Hepatocyte (in vitro differentiated cells): Measurements from ENCODE around the gene BID.

Experiments
- CTCF ChIP-seq: fragments of 200-600 bp; sonication (generic); IDR thresholded peaks from 2 replicates; pipeline ENCODE4 v1.5.1; 2016; ENCODE audit warnings: antibody characterized with exemption, mild to moderate bottlenecking; ENCODE audit not compliant: poor library complexity
- EZH2 ChIP-seq: fragments of 200-600 bp; sonication (generic); IDR thresholded peaks from 2 replicates; pipeline ENCODE4 v1.6.1; 2016; ENCODE audit warnings: antibody characterized with exemption, mild to moderate bottlenecking, borderline replicate concordance
- EZH2phosphoT487 ChIP-seq: fragments of 200-600 bp; sonication (generic); IDR thresholded peaks from one replicate; pipeline ENCODE4 v1.6.1; 2018; ENCODE audit warnings: antibody characterized with exemption, mild to moderate bottlenecking, low read depth, moderate library complexity; ENCODE audit not compliant: unreplicated experiment, severe bottlenecking

GRCh38 chr22:17733466-17733865, 40.8 kb downstream of the BID start:
- TF ChIP-seq EZH2: no peak
- TF ChIP-seq CTCF: no peak
- no peak for TF ChIP-seq EZH2phosphoT487
